Measurements from ENCODE around the gene PXDC1. TPM values are rescaled to one million over a fixed set of nuclear protein-coding genes. Genes with fewer than 3 reads are reported as not detected.

The PXDC1 gene
- total and polyA plus RNA-seq, 2 experiments from 2014 or later = 1.2 to 1.8 TPM

DNA sequence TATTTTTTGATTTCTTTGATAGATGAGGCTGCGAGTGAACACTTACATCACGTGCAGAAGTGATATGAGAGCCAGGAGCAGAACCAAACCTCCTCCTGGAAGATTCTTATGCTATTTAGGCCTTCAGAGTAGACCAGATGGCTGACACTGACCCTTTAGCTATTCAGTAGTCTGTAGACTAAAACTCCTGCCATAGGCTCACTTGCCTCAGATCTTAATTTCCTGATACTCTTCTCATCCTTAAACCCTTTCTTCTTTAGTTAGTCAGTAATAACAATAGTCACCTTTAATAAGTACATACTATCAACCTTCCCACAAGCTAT, 45.2 kb upstream of the PXDC1 start:
- H3K36me3 ChIP-seq (ENCODE audit: insufficient read depth) = no peaks in the 10 kb centered on the region
- no peaks in the 10 kb centered on the region for H3K27me3 ChIP-seq (ENCODE audit: insufficient read depth)
- no peaks in the 10 kb centered on the region for H3K79me2 ChIP-seq (replicated peaks; ENCODE audit: insufficient read depth)
- H3K4me1 ChIP-seq (ENCODE audit: insufficient read depth) = peaks cover 9% of the 10 kb centered on the region
- Mint-ChIP-seq H3K36me3 (ENCODE audit: low read depth) (peaks cover 2% of the 10 kb centered on the region; the same call in 1 of the 3 replicates), H3K27me3 (ENCODE audit: insufficient read depth, low read depth, poor library complexity) (peaks cover 4% of the 10 kb centered on the region), H3K27ac (no peak overlapping the region), H3K9me3 (peaks cover 2% of the 10 kb centered on the region; the same call in 2 of the 3 replicates), H3K4me1 (peaks cover 31% of the 10 kb centered on the region), H3K4me3 (no peak overlapping the region)
- DNase-seq (ENCODE audit: low spot score) (no peak), ATAC-seq (no peak)
- H3K27ac ChIP-seq (ENCODE audit: low read depth) = no peak overlapping the region
- no peaks in the 10 kb centered on the region for H4K20me1 ChIP-seq (replicated peaks; ENCODE audit: insufficient read depth)
- TF ChIP-seq STAT1 (IDR thresholded peaks at IDR 0.05; ENCODE audit: unreplicated experiment) (no peak), ETS1 (IDR thresholded peaks at IDR 0.05) (no peak), NANOG (IDR thresholded peaks at IDR 0.05; ENCODE audit: borderline replicate concordance) (no peak), REST (IDR thresholded peaks at IDR 0.05; ENCODE audit: unreplicated experiment) (no peak), EZH2 (IDR thresholded peaks at IDR 0.05; ENCODE audit: low read depth, unreplicated experiment) (no peak), EZH2phosphoT487 (IDR thresholded peaks at IDR 0.05; ENCODE audit: unreplicated experiment) (no peak), JUNB (IDR thresholded peaks at IDR 0.05; ENCODE audit: unreplicated experiment) (no peak), CREB1 (CRISPR knock-in tag; IDR thresholded peaks at IDR 0.05; ENCODE audit: low read depth) (no peak), POLR2AphosphoS5 (IDR thresholded peaks at IDR 0.05; ENCODE audit: low read depth) (no peak), ZNF114 (CRISPR knock-in tag; IDR thresholded peaks at IDR 0.05) (no peak), ZNF331 (CRISPR knock-in tag; IDR thresholded peaks at IDR 0.05; ENCODE audit: low read depth) (no peak)
- TF ChIP-seq, protein P1, sequence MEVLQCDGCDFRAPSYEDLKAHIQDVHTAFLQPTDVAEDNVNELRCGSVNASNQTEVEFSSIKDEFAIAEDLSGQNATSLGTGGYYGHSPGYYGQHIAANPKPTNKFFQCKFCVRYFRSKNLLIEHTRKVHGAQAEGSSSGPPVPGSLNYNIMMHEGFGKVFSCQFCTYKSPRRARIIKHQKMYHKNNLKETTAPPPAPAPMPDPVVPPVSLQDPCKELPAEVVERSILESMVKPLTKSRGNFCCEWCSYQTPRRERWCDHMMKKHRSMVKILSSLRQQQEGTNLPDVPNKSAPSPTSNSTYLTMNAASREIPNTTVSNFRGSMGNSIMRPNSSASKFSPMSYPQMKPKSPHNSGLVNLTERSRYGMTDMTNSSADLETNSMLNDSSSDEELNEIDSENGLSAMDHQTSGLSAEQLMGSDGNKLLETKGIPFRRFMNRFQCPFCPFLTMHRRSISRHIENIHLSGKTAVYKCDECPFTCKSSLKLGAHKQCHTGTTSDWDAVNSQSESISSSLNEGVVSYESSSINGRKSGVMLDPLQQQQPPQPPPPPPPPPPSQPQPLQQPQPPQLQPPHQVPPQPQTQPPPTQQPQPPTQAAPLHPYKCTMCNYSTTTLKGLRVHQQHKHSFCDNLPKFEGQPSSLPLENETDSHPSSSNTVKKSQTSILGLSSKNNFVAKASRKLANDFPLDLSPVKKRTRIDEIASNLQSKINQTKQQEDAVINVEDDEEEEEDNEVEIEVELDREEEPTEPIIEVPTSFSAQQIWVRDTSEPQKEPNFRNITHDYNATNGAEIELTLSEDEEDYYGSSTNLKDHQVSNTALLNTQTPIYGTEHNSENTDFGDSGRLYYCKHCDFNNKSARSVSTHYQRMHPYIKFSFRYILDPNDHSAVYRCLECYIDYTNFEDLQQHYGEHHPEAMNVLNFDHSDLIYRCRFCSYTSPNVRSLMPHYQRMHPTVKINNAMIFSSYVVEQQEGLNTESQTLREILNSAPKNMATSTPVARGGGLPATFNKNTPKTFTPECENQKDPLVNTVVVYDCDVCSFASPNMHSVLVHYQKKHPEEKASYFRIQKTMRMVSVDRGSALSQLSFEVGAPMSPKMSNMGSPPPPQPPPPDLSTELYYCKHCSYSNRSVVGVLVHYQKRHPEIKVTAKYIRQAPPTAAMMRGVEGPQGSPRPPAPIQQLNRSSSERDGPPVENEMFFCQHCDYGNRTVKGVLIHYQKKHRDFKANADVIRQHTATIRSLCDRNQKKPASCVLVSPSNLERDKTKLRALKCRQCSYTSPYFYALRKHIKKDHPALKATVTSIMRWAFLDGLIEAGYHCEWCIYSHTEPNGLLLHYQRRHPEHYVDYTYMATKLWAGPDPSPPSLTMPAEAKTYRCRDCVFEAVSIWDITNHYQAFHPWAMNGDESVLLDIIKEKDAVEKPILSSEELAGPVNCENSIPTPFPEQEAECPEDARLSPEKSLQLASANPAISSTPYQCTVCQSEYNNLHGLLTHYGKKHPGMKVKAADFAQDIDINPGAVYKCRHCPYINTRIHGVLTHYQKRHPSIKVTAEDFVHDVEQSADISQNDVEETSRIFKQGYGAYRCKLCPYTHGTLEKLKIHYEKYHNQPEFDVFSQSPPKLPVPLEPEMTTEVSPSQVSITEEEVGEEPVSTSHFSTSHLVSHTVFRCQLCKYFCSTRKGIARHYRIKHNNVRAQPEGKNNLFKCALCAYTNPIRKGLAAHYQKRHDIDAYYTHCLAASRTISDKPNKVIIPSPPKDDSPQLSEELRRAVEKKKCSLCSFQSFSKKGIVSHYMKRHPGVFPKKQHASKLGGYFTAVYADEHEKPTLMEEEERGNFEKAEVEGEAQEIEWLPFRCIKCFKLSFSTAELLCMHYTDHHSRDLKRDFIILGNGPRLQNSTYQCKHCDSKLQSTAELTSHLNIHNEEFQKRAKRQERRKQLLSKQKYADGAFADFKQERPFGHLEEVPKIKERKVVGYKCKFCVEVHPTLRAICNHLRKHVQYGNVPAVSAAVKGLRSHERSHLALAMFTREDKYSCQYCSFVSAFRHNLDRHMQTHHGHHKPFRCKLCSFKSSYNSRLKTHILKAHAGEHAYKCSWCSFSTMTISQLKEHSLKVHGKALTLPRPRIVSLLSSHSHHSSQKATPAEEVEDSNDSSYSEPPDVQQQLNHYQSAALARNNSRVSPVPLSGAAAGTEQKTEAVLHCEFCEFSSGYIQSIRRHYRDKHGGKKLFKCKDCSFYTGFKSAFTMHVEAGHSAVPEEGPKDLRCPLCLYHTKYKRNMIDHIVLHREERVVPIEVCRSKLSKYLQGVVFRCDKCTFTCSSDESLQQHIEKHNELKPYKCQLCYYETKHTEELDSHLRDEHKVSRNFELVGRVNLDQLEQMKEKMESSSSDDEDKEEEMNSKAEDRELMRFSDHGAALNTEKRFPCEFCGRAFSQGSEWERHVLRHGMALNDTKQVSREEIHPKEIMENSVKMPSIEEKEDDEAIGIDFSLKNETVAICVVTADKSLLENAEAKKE (CRISPR knock-in tag; IDR thresholded peaks at IDR 0.05) = no peak
- TF ChIP-seq, protein P2, sequence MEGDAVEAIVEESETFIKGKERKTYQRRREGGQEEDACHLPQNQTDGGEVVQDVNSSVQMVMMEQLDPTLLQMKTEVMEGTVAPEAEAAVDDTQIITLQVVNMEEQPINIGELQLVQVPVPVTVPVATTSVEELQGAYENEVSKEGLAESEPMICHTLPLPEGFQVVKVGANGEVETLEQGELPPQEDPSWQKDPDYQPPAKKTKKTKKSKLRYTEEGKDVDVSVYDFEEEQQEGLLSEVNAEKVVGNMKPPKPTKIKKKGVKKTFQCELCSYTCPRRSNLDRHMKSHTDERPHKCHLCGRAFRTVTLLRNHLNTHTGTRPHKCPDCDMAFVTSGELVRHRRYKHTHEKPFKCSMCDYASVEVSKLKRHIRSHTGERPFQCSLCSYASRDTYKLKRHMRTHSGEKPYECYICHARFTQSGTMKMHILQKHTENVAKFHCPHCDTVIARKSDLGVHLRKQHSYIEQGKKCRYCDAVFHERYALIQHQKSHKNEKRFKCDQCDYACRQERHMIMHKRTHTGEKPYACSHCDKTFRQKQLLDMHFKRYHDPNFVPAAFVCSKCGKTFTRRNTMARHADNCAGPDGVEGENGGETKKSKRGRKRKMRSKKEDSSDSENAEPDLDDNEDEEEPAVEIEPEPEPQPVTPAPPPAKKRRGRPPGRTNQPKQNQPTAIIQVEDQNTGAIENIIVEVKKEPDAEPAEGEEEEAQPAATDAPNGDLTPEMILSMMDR (conservative IDR thresholded peaks at IDR 0.05; ENCODE audit: low read depth in 2 of 2) = no peak
- no peak overlapping the region for H3K4me3 ChIP-seq
- no peaks in the 10 kb centered on the region for H3K9me2 ChIP-seq (ENCODE audit: insufficient read depth)
- no peak overlapping the region for H3K4me2 ChIP-seq
- H2AFZ ChIP-seq = no peak overlapping the region
- H3F3A ChIP-seq (replicated peaks; ENCODE audit: low read depth) = no peaks in the 10 kb centered on the region
